ENCODE data around the gene GOLM1. TPM values are rescaled to one million over a fixed set of nuclear protein-coding genes. Genes with fewer than 3 reads are reported as not detected.

The GOLM1 gene
- total and polyA plus RNA-seq, 2 experiments from 2014 or later, result 60.2 to 66.7 TPM

Other genes starting within 250 kb of the GOLM1 start
- 19.0 and 31.5 TPM in 2 replicates for gene NAA35, start 158.4 kb downstream of the GOLM1 start, total RNA-seq
- 32.4 and 35.5 TPM in 2 replicates for gene NAA35, start 158.4 kb downstream of the GOLM1 start, polyA plus RNA-seq
- gene C9orf153, start 160.1 kb upstream of the GOLM1 start, total RNA-seq, result 0.74 and 1.0 TPM in 2 replicates
- gene C9orf153, start 160.1 kb upstream of the GOLM1 start, polyA plus RNA-seq, result 0.97 TPM in 1 of 2 replicates, not detected in the other
- 37.6 and 47.1 TPM in 2 replicates for gene ISCA1, start 183.0 kb upstream of the GOLM1 start, total RNA-seq
- gene ISCA1, start 183.0 kb upstream of the GOLM1 start, polyA plus RNA-seq, result 63.2 and 69.3 TPM in 2 replicates

All from cardiac muscle cell (in vitro differentiated cells and primary cell).